COR-L47 (cell line): ENCODE data around the gene GALK1.
"Not testable (repeated sequence)": the region's sequence is repeated elsewhere in the genome, so short reads cannot be mapped to it uniquely, and the experiment has no call there.

Experiments used
- DNase-seq: peaks from one replicate; lab custom pipeline; 2025; lab: John Stamatoyannopoulos, UW

GALK1 gene

GRCh38 chr17:75764711-75765421 is at the start of gene GALK1:
GALK1 (minus strand) TSS chr17:75765192; CDS start chr17:75765136, 56 bp downstream.
- peak; percentile 56 for DNase-seq

- DNase-seq = no peak
Measured at GRCh38 chr17:75814021-75814395, 49.0 kb upstream of the GALK1 start.

- no peak for DNase-seq
Measured at GRCh38 chr17:75813081-75814020, 48.4 kb upstream of the GALK1 start.

GRCh38 chr17:75812096-75813013 is 47.4 kb upstream of the GALK1 start:
- DNase-seq = no peak

GRCh38 chr17:75811174-75811573 is 46.2 kb upstream of the GALK1 start:
- no peak for DNase-seq

- DNase-seq = not testable (repeated sequence)
Measured at GRCh38 chr17:75810756-75811155, 45.8 kb upstream of the GALK1 start.

GRCh38 chr17:75810216-75810615 is 45.2 kb upstream of the GALK1 start:
- DNase-seq = no peak

- no peak for DNase-seq
Measured at GRCh38 chr17:75809631-75810111, 44.7 kb upstream of the GALK1 start.

- no peak for DNase-seq
Measured at GRCh38 chr17:75808905-75809621, 44.1 kb upstream of the GALK1 start.

GRCh38 chr17:75808549-75808904 is 43.5 kb upstream of the GALK1 start:
- no peak for DNase-seq

GRCh38 chr17:75807861-75808260 is 42.9 kb upstream of the GALK1 start:
- no peak for DNase-seq

GRCh38 chr17:75806822-75807500 is 42.0 kb upstream of the GALK1 start:
- no peak for DNase-seq

GRCh38 chr17:75803883-75804282 is 38.9 kb upstream of the GALK1 start:
- DNase-seq = no peak

- no peak for DNase-seq
Measured at GRCh38 chr17:75799402-75799801, 34.4 kb upstream of the GALK1 start.

- DNase-seq = no peak
Measured at GRCh38 chr17:75795820-75796607, 31.0 kb upstream of the GALK1 start.

GRCh38 chr17:75793460-75793859 is 28.5 kb upstream of the GALK1 start:
- no peak for DNase-seq

GRCh38 chr17:75791254-75791653 is 26.3 kb upstream of the GALK1 start:
- no peak for DNase-seq

- peak; percentile 93 for DNase-seq
Measured at GRCh38 chr17:75785016-75785890, 20.3 kb upstream of the GALK1 start.

- DNase-seq = peak; percentile 98
Measured at GRCh38 chr17:75784473-75785015, 19.6 kb upstream of the GALK1 start, which contains the start of gene UNK. UNK (plus strand) TSS chr17:75784806; CDS start chr17:75784881, 75 bp downstream.
